ENCODE data around the gene GNL3L.
"Not testable (repeated sequence)": the region's sequence is repeated elsewhere in the genome, so short reads cannot be mapped to it uniquely, and the experiment has no call there.

GNL3L gene

DNA sequence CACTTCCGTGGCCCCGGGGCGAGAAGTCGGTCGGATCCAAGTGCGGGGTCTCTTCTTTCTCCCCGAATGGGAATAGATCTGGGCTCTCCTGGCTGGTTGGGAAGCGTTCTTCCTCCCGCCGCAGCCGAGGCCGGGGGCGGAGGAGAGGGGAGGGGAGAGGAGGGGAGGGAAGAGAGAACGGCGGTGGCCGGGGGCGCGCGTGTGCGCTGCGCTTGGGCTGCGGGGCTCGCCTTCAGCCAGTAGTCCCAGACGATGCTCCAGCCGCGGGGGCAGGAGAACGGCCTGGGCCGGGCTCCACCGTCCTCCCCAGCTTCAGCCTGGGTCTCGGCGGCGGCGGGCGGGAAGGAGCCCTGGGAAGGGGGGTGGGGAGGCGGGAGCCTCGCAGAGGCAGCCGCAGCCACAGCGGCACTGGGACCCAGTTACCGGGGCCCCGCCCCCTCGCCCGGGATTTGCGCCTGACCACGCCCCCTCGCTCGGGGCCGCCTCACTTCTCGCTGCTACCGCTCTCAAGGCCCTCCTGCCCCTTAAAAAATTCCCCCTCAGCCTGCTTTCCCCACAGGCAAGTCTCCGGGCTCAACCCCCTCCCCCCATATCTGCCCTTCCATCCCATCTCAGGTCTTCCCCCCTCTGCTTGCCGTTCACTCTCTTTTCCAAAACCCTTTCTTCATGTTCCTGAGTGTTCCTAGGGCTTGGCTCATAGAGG is 34.1 kb upstream of the GNL3L start, which contains the start of gene FGD1:
TSS of gene FGD1 (minus strand) at position 421 of the 703 bp plus-strand sequence. CDS start 802 bp downstream, outside the sequence.
- no peak for FAIRE-seq

GRCh38 chrX:54496517-54496852 is 33.5 kb upstream of the GNL3L start:
- TF ChIP-seq PAX5 (IDR thresholded peaks at IDR 0.05; ENCODE audit: insufficient read depth, low read length, severe bottlenecking): no peak
- FAIRE-seq (no peak), DNase-seq (ENCODE audit: insufficient read length, low spot score) (no peak)

More for the DNA sequence above, 34.1 kb upstream of the GNL3L start, which contains the start of gene FGD1:
- no peak for TF ChIP-seq POLR2A (IDR thresholded peaks at IDR 0.05; ENCODE audit: low read depth, low read length)
- no peak for TF ChIP-seq TAF1 (IDR thresholded peaks at IDR 0.05; ENCODE audit: low read depth, low read length)
- no peak for TF ChIP-seq POU2F2 (IDR thresholded peaks at IDR 0.05; ENCODE audit: low read depth, low read length)
- DNase-seq (ENCODE audit: insufficient read length, low spot score): peak; percentile 27

DNA sequence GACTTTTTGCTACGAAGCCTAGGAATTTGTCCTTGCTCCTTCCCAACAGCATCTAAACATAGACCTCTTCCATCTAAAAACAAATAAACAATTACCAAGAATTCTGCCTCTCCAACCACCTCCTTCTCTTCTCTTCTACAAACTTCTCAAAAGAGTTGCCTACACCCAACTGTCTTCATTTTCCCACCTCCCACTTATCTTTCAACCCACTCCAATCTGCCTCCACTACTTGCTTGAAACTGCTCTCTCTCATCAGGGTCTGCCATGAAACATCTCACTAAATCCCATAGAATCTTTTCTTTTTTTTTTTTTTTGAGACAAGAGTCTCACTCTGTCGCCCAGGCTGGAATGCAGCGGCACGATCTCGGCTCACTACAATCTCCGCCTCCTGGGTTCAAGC is 33.1 kb upstream of the GNL3L start:
- FAIRE-seq (no peak), DNase-seq (ENCODE audit: insufficient read length, low spot score) (no peak)
- TF ChIP-seq POLR2A (IDR thresholded peaks at IDR 0.05; ENCODE audit: low read depth, low read length) (no peak), PAX5 (IDR thresholded peaks at IDR 0.05; ENCODE audit: insufficient read depth, low read length, severe bottlenecking) (no peak), POLR2AphosphoS5 (IDR thresholded peaks at IDR 0.05; ENCODE audit: low read depth, low read length) (no peak), POU2F2 (IDR thresholded peaks at IDR 0.05; ENCODE audit: low read depth, low read length) (no peak), TAF1 (IDR thresholded peaks at IDR 0.05; ENCODE audit: low read depth, low read length) (no peak), SPI1 (IDR thresholded peaks at IDR 0.05; ENCODE audit: low read depth, low read length) (no peak)

GRCh38 chrX:54509400-54509799 is 20.6 kb upstream of the GNL3L start:
- FAIRE-seq (no peak), DNase-seq (ENCODE audit: insufficient read length, low spot score) (no peak)
- TF ChIP-seq PAX5 (IDR thresholded peaks at IDR 0.05; ENCODE audit: insufficient read depth, low read length, severe bottlenecking) (no peak), SPI1 (IDR thresholded peaks at IDR 0.05; ENCODE audit: low read depth, low read length) (no peak), TAF1 (IDR thresholded peaks at IDR 0.05; ENCODE audit: low read depth, low read length) (no peak), POU2F2 (IDR thresholded peaks at IDR 0.05; ENCODE audit: low read depth, low read length) (no peak), POLR2A (IDR thresholded peaks at IDR 0.05; ENCODE audit: low read depth, low read length) (no peak), POLR2AphosphoS5 (IDR thresholded peaks at IDR 0.05; ENCODE audit: low read depth, low read length) (no peak)

GRCh38 chrX:54529151-54529550 is 868 bp upstream of the GNL3L start:
- TF ChIP-seq POU2F2 (IDR thresholded peaks at IDR 0.05; ENCODE audit: low read depth, low read length): no peak
- no peak for TF ChIP-seq PAX5 (IDR thresholded peaks at IDR 0.05; ENCODE audit: insufficient read depth, low read length, severe bottlenecking)
- TF ChIP-seq TAF1 (IDR thresholded peaks at IDR 0.05; ENCODE audit: low read depth, low read length): no peak
- no peak for TF ChIP-seq POLR2AphosphoS5 (IDR thresholded peaks at IDR 0.05; ENCODE audit: low read depth, low read length)
- TF ChIP-seq SPI1 (IDR thresholded peaks at IDR 0.05; ENCODE audit: low read depth, low read length): no peak
- TF ChIP-seq POLR2A (IDR thresholded peaks at IDR 0.05; ENCODE audit: low read depth, low read length): no peak
- DNase-seq (ENCODE audit: insufficient read length, low spot score) (no peak), FAIRE-seq (peak; percentile 5)

DNA sequence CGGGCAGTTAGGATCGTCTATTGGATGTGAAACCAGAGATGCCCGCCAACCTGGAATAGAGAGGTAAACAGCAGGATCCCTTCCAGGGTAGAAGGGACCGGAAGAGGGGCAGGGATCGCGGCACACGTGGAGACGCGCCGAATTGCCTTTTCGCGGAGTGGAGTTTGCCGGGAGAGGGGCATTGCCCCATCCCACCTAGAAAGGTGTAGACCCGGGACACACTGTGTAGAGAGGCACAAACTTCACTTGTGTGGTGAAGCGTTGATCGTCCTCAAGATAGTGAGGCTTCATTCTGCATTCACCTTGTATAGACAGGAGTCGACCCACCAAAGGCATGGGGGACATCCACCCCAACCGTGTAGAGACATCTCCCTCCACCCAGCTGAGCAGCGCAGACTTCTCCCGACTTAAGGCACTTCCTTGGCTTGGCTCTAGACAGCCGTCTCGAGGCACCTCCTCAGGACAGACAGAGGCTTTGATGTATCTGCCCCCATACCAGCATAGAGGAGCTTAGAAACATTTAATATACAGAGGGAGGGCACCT is 410 bp downstream of the GNL3L start:
- FAIRE-seq: no peak

GRCh38 chrX:54534271-54534670 is 4.3 kb downstream of the GNL3L start:
- TF ChIP-seq POU2F2 (IDR thresholded peaks at IDR 0.05; ENCODE audit: low read depth, low read length): no peak
- no peak for TF ChIP-seq POLR2A (IDR thresholded peaks at IDR 0.05; ENCODE audit: low read depth, low read length)
- TF ChIP-seq SPI1 (IDR thresholded peaks at IDR 0.05; ENCODE audit: low read depth, low read length): no peak
- no peak for TF ChIP-seq PAX5 (IDR thresholded peaks at IDR 0.05; ENCODE audit: insufficient read depth, low read length, severe bottlenecking)
- no peak for TF ChIP-seq TAF1 (IDR thresholded peaks at IDR 0.05; ENCODE audit: low read depth, low read length)
- no peak for TF ChIP-seq POLR2AphosphoS5 (IDR thresholded peaks at IDR 0.05; ENCODE audit: low read depth, low read length)
- DNase-seq (ENCODE audit: insufficient read length, low spot score): no peak
- FAIRE-seq: peak; percentile 50

More for the DNA sequence above, 410 bp downstream of the GNL3L start:
- peak; percentile 61; the same call in 1 of the 2 replicates for TF ChIP-seq POLR2A (IDR thresholded peaks at IDR 0.05; ENCODE audit: low read depth, low read length)
- TF ChIP-seq POU2F2 (IDR thresholded peaks at IDR 0.05; ENCODE audit: low read depth, low read length): no peak
- no peak for TF ChIP-seq SPI1 (IDR thresholded peaks at IDR 0.05; ENCODE audit: low read depth, low read length)
- no peak for DNase-seq (ENCODE audit: insufficient read length, low spot score)

DNA sequence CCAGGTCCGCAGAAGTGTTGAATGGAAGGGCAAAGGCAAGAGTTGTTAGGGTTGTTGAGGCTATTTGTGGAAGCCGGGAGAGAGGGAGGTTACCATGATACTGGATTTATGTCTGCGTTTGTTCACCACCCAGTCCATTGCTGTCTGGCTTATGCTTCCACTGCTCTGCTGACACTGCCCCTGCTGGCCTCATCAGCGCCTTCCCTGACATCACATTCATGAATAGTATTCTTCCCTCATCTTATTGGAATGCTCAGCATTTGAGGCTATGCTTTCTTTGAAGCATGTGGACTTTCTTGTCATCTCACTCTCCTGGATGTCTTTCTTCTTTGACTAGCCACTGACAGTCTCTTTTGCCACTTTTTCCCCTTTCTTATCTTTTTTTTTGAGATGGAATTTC is 10.3 kb downstream of the GNL3L start:
- TF ChIP-seq POU2F2 (IDR thresholded peaks at IDR 0.05; ENCODE audit: low read depth, low read length): no peak
- no peak for TF ChIP-seq POLR2A (IDR thresholded peaks at IDR 0.05; ENCODE audit: low read depth, low read length)
- TF ChIP-seq POLR2AphosphoS5 (IDR thresholded peaks at IDR 0.05; ENCODE audit: low read depth, low read length): no peak
- TF ChIP-seq PAX5 (IDR thresholded peaks at IDR 0.05; ENCODE audit: insufficient read depth, low read length, severe bottlenecking): no peak
- no peak for TF ChIP-seq SPI1 (IDR thresholded peaks at IDR 0.05; ENCODE audit: low read depth, low read length)
- TF ChIP-seq TAF1 (IDR thresholded peaks at IDR 0.05; ENCODE audit: low read depth, low read length): no peak
- DNase-seq (ENCODE audit: insufficient read length, low spot score): no peak
- no peak for FAIRE-seq

DNA sequence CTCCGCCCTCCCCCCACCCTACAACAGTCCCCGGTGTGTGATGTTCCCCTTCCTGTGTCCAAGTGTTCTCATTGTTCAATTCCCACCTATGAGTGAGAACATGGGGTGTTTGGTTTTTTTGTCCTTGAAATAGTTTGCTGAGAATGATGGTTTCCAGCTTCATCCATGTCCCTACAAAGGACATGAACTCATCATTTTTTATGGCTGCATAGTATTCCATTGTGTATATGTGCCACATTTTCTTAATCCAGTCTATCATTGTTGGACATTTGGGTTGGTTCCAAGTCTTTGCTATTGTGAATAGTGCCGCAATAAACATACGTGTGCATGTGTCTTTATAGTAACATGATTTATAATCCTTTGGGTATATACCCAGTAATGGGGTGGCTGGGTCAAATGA is 12.2 kb downstream of the GNL3L start:
- not testable (repeated sequence) for FAIRE-seq

DNA sequence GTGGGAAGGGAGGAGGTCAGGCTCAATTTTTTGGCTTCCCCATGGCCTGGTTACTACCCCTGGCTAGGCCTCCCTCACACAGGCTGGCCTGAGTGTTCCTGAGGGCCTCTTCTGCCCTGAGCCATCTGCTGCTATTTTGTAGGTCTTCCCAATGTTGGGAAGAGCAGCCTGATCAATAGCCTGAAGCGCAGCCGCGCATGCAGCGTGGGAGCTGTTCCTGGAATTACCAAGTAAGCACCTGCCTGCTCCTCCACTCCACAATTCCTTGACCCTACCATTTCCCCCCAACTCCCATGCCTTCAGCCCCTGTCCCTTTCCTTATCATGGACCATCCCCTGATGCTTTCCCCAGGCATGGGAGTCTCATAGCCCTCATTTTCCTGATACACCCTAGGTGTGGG is 20.8 kb downstream of the GNL3L start:
- no peak for FAIRE-seq
- no peak for DNase-seq (ENCODE audit: insufficient read length, low spot score)
- TF ChIP-seq POLR2AphosphoS5 (IDR thresholded peaks at IDR 0.05; ENCODE audit: low read depth, low read length) (no peak), PAX5 (IDR thresholded peaks at IDR 0.05; ENCODE audit: insufficient read depth, low read length, severe bottlenecking) (no peak), POLR2A (IDR thresholded peaks at IDR 0.05; ENCODE audit: low read depth, low read length) (no peak)

More for the DNA sequence above, 12.2 kb downstream of the GNL3L start:
- DNase-seq (ENCODE audit: insufficient read length, low spot score): not testable (repeated sequence)
